Muscle of arm (tissue), 14 donors: ENCODE results near the gene NEUROG3. TPM values are rescaled to one million over a fixed set of nuclear protein-coding genes. Genes with fewer than 3 reads are reported as not detected.

Experiments used
- DNase-seq: peaks from one replicate; pipeline ENCODE4 v3.0.0-alpha.2; 2013
- long read RNA-seq, 11 donors: transcript quantifications; one replicate each; lab custom pipeline, GENCODE V29; 2026
- polyA plus RNA-seq, 12 donors: library from polyadenylated mRNA; unstranded; fragments of 120-200 nt; gene quantifications; one replicate each; pipeline ENCODE4 v1.2.1, GENCODE V29; 2013; ENCODE audit not compliant: insufficient read length in 12 of 12

The NEUROG3 gene
- polyA plus RNA-seq, result not detected
- long read RNA-seq, donor 1, transcript NEUROG3-201 (2 exons, 1,376 nt), result major isoform, 5 of 5 reads
- long read RNA-seq, donor 1, partial matches to known transcripts, result 0 of 5 reads
- long read RNA-seq, donor 1, other reads (novel, unspliced or antisense), result 0 of 5 reads
- long read RNA-seq, donor 2, result 0 reads
- long read RNA-seq, donor 3, result 0 reads
- long read RNA-seq, donor 4, result 0 reads
- long read RNA-seq, donor 5, result 0 reads
- long read RNA-seq, donor 6, result 0 reads
- long read RNA-seq, donor 7, result 0 reads
- long read RNA-seq, donor 8, result 0 reads
- long read RNA-seq, donor 9, result 0 reads
- long read RNA-seq, donor 10, result 0 reads
- long read RNA-seq, donor 11, result 0 reads

GRCh38 chr10:69573056-69573806 lies at the start of gene NEUROG3:
TSS of gene NEUROG3 (minus strand) at chr10:69573422. CDS start at chr10:69573043, 379 bp downstream.
- no peak for DNase-seq

GRCh38 chr10:69620625-69621024 lies 47.4 kb upstream of the NEUROG3 start:
- DNase-seq, result no peak

GRCh38 chr10:69619626-69620025 lies 46.4 kb upstream of the NEUROG3 start:
- no peak for DNase-seq

- DNase-seq, result no peak
Measured at GRCh38 chr10:69618746-69619145, 45.5 kb upstream of the NEUROG3 start.

GRCh38 chr10:69616358-69616757 lies 43.1 kb upstream of the NEUROG3 start:
- DNase-seq, result no peak

GRCh38 chr10:69614130-69614529 lies 40.9 kb upstream of the NEUROG3 start:
- DNase-seq, result no peak

GRCh38 chr10:69612760-69613159 lies 39.5 kb upstream of the NEUROG3 start:
- DNase-seq, result no peak

- DNase-seq, result no peak
Measured at GRCh38 chr10:69609077-69609476, 35.9 kb upstream of the NEUROG3 start.

- no peak for DNase-seq
Measured at GRCh38 chr10:69600761-69601330, 27.6 kb upstream of the NEUROG3 start.

- DNase-seq, result no peak
Measured at GRCh38 chr10:69588358-69588757, 15.1 kb upstream of the NEUROG3 start.

- DNase-seq, result no peak
Measured at GRCh38 chr10:69584624-69585023, 11.4 kb upstream of the NEUROG3 start.

GRCh38 chr10:69583106-69583505 lies 9.9 kb upstream of the NEUROG3 start:
- no peak for DNase-seq

GRCh38 chr10:69580435-69580834 lies 7.2 kb upstream of the NEUROG3 start:
- DNase-seq, result no peak

GRCh38 chr10:69579464-69580060 lies 6.3 kb upstream of the NEUROG3 start:
- no peak for DNase-seq

- DNase-seq, result no peak
Measured at GRCh38 chr10:69578508-69578991, 5.3 kb upstream of the NEUROG3 start.

GRCh38 chr10:69577268-69578232 lies 4.3 kb upstream of the NEUROG3 start:
- DNase-seq, result no peak

- DNase-seq, result no peak
Measured at GRCh38 chr10:69576334-69577011, 3.3 kb upstream of the NEUROG3 start.

GRCh38 chr10:69575164-69575722 lies 2.0 kb upstream of the NEUROG3 start:
- DNase-seq, result no peak

GRCh38 chr10:69574571-69574978 lies 1.4 kb upstream of the NEUROG3 start:
- DNase-seq, result no peak
